Upper lobe of left lung (tissue), 6 donors: ENCODE data around the gene BMP5. TPM values are rescaled to one million over a fixed set of nuclear protein-coding genes. Genes with fewer than 3 reads are reported as not detected.

ENCODE experiments used
- ATAC-seq, 2 donors: fragments of 200-7000 bp; cut with Tn5 transposase; one replicate each; pipeline ENCODE4 v1.9.1; 2022; ENCODE audit warnings: mild to moderate bottlenecking in 2 of 2, moderate library complexity in 2 of 2; ENCODE audit not compliant: low FRiP score in 2 of 2
- DNase-seq, 2 donors: peaks; one replicate each; pipeline ENCODE4 v3.0.0-alpha.2; 2019 to 2020
- H3K27ac ChIP-seq, 4 donors: fragments of 200-600 bp; sonication (generic); one replicate each; pipeline ENCODE4 v1.5.1; 2016 to 2019
- H3K27me3 ChIP-seq, 4 donors: fragments of 200-600 bp; sonication (generic); one replicate each; pipeline ENCODE4 v1.5.1; 2017 to 2019
- H3K36me3 ChIP-seq, 4 donors: fragments of 200-600 bp; sonication (generic); one replicate each; pipeline ENCODE4 v1.5.1; 2016 to 2019
- H3K4me1 ChIP-seq, 4 donors: fragments of 200-600 bp; sonication (generic); one replicate each; pipeline ENCODE4 v1.5.1; 2018 to 2019
- H3K4me3 ChIP-seq, 4 donors: fragments of 200-600 bp; sonication (generic); one replicate each; pipeline ENCODE4 v1.5.1; 2017 to 2019; ENCODE audit warnings: mild to moderate bottlenecking in 2 of 4, moderate library complexity in 1 of 4
- H3K9me3 ChIP-seq, 4 donors: fragments of 200-600 bp; sonication (generic); one replicate each; pipeline ENCODE4 v1.5.1; 2018 to 2019
- CTCF ChIP-seq, 6 experiments: fragments of 450-650 bp in 4 of 6; fragments of 200-600 bp in 2 of 6; sonication (generic) in 2 of 6; IDR thresholded peaks; one replicate each; pipeline ENCODE4 v1.5.1; 2016 to 2019; ENCODE audit warnings: antibody characterized with exemption in 6 of 6
- EP300 ChIP-seq, 4 donors: sonication (generic); formaldehyde crosslinking; IDR thresholded peaks; one replicate each; pipeline ENCODE4 v1.5.1; 2017; ENCODE audit warnings: antibody characterized with exemption in 4 of 4, control low read depth in 2 of 4
- POLR2A ChIP-seq, 4 donors: fragments of 450-650 bp; IDR thresholded peaks; one replicate each; pipeline ENCODE4 v1.5.1; 2016 to 2017; ENCODE audit warnings: antibody characterized with exemption in 4 of 4, mild to moderate bottlenecking in 2 of 4
- POLR2AphosphoS5 ChIP-seq, 2 donors: sonication (generic); formaldehyde crosslinking; IDR thresholded peaks; one replicate each; pipeline ENCODE4 v1.5.1; 2017; ENCODE audit warnings: antibody characterized with exemption in 2 of 2
- WGBS, 2 donors: methylation state at CpG; one replicate each; pipeline ENCODE4 v1.1.5; 2017 to 2018; 5-methylcytosine and 5-hydroxymethylcytosine counted together
- total RNA-seq, 6 donors: library from RNA; depleted of rRNA in 4 of 6; stranded (reverse); fragments of >200 nt in 4 of 6; gene quantifications; one replicate each; pipeline versions ENCODE4 v1.1.0 to v1.2.1, GENCODE V29; 2016 to 2021
- donor health status: DM: no; HTN: no; CAD: no; lungs with moderate emphysema.
- donor health status: DM: no; HTN: yes; CAD: no; lungs with severe emphysema.

Gene BMP5
- total RNA-seq, 6 donors from 2014 or later, result 3.2 to 16.8 (median 5.7) TPM

- TF ChIP-seq POLR2A (IDR thresholded peaks at IDR 0.05) (no peak), CTCF (IDR thresholded peaks at IDR 0.05) (no peak), EP300 (IDR thresholded peaks at IDR 0.05) (no peak), POLR2AphosphoS5 (IDR thresholded peaks at IDR 0.05) (no peak)
- H3K9me3 ChIP-seq, result no peaks in the 10 kb centered on the region
- no peak for ATAC-seq
- DNase-seq, result no peak
- H3K4me3 ChIP-seq, result no peak overlapping the region
- H3K27me3 ChIP-seq, result no peaks in the 10 kb centered on the region
- H3K27ac ChIP-seq, result no peak overlapping the region
- no peaks in the 10 kb centered on the region for H3K36me3 ChIP-seq
- no peaks in the 10 kb centered on the region for H3K4me1 ChIP-seq
- 63 to 77% methylated on average over 2 of the region's 2 CpGs for WGBS, 2 donors
Measured at GRCh38 chr6:55833284-55833683, 42.1 kb downstream of the BMP5 start.

GRCh38 chr6:55827818-55828522, 47.4 kb downstream of the BMP5 start:
- Histone ChIP-seq H3K27me3 (no peaks in the 10 kb centered on the region), H3K36me3 (no peaks in the 10 kb centered on the region), H3K27ac (no peak overlapping the region), H3K4me3 (no peak overlapping the region), H3K4me1 (no peaks in the 10 kb centered on the region), H3K9me3 (no peaks in the 10 kb centered on the region)
- no peak for ATAC-seq
- TF ChIP-seq POLR2AphosphoS5 (IDR thresholded peaks at IDR 0.05) (no peak), EP300 (IDR thresholded peaks at IDR 0.05) (no peak), CTCF (IDR thresholded peaks at IDR 0.05) (no peak), POLR2A (IDR thresholded peaks at IDR 0.05) (no peak)
- DNase-seq, result no peak

GRCh38 chr6:55826941-55827340, 48.4 kb downstream of the BMP5 start:
- DNase-seq, result no peak
- no peak for ATAC-seq
- H3K4me1 ChIP-seq, result no peaks in the 10 kb centered on the region
- H3K36me3 ChIP-seq, result no peaks in the 10 kb centered on the region
- H3K27ac ChIP-seq, result no peak overlapping the region
- no peaks in the 10 kb centered on the region for H3K27me3 ChIP-seq
- H3K4me3 ChIP-seq, result no peak overlapping the region
- H3K9me3 ChIP-seq, result no peaks in the 10 kb centered on the region
- TF ChIP-seq EP300 (IDR thresholded peaks at IDR 0.05) (no peak), POLR2AphosphoS5 (IDR thresholded peaks at IDR 0.05) (no peak), POLR2A (IDR thresholded peaks at IDR 0.05) (no peak), CTCF (IDR thresholded peaks at IDR 0.05) (no peak)
- 73 to 82% methylated on average over 1 of the region's 1 CpG for WGBS, 2 donors

GRCh38 chr6:55825402-55826051, 49.9 kb downstream of the BMP5 start:
- DNase-seq (no peak), ATAC-seq (peak in 1 of 2 donors; percentile 67)
- H3K4me3 ChIP-seq, result no peak overlapping the region
- H3K9me3 ChIP-seq, result no peaks in the 10 kb centered on the region
- H3K27ac ChIP-seq, result no peak overlapping the region
- H3K27me3 ChIP-seq, result no peaks in the 10 kb centered on the region
- no peak for TF ChIP-seq POLR2AphosphoS5 (IDR thresholded peaks at IDR 0.05)
- no peak for TF ChIP-seq CTCF (IDR thresholded peaks at IDR 0.05)
- no peak for TF ChIP-seq EP300 (IDR thresholded peaks at IDR 0.05)
- TF ChIP-seq POLR2A (IDR thresholded peaks at IDR 0.05), result no peak
- H3K4me1 ChIP-seq, result no peaks in the 10 kb centered on the region
- H3K36me3 ChIP-seq, result no peaks in the 10 kb centered on the region

- no peak overlapping the region for H3K4me3 ChIP-seq
- H3K4me1 ChIP-seq, result no peaks in the 10 kb centered on the region
- DNase-seq, result no peak
- no peak for ATAC-seq
- H3K9me3 ChIP-seq, result no peaks in the 10 kb centered on the region
- H3K27ac ChIP-seq, result no peak overlapping the region
- no peaks in the 10 kb centered on the region for H3K36me3 ChIP-seq
- 68 to 75% methylated on average over 2 of the region's 2 CpGs for whole genome bisulfite sequencing, 2 donors
- H3K27me3 ChIP-seq, result no peaks in the 10 kb centered on the region
- TF ChIP-seq POLR2AphosphoS5 (IDR thresholded peaks at IDR 0.05) (no peak), EP300 (IDR thresholded peaks at IDR 0.05) (no peak), POLR2A (IDR thresholded peaks at IDR 0.05) (no peak), CTCF (IDR thresholded peaks at IDR 0.05) (no peak)
Measured at GRCh38 chr6:55822815-55823214, 52.6 kb downstream of the BMP5 start.
